HepG2 (cell line): ENCODE data around the gene PLSCR5. TPM values are rescaled to one million over a fixed set of nuclear protein-coding genes. Genes with fewer than 3 reads are reported as not detected.
A peak's percentile ranks its signal among the peaks of the same experiment; 100 is the strongest.

Experiments
- ATM ChIP-seq: fragments of 450-650 bp; IDR thresholded peaks from 2 replicates; pipeline ENCODE4 v1.7.1; 2017; ENCODE audit warnings: mild to moderate bottlenecking, borderline replicate concordance
- CHD2 ChIP-seq: IDR thresholded peaks from 2 replicates; pipeline ENCODE4 v1.6.1; 2011; ENCODE audit warnings: low read depth, low read length, improper control_type of control experiment
- CREM ChIP-seq, 2 experiments: sonication (generic) in 1 of 2; formaldehyde crosslinking in 1 of 2; IDR thresholded peaks; 2 replicates each; pipeline versions ENCODE4 v1.4.0 to v1.6.1; 2016 to 2020; ENCODE audit warnings: antibody characterized with exemption in 1 of 2, mild to moderate bottlenecking in 1 of 2, missing genetic modification reagents in 1 of 2
- FOXK2 ChIP-seq: fragments of 450-650 bp; IDR thresholded peaks from 2 replicates; pipeline ENCODE4 v1.6.1; 2016
- NFYC ChIP-seq: IDR thresholded peaks from 2 replicates; pipeline ENCODE4 v1.6.1; 2016; ENCODE audit warnings: missing genetic modification reagents, missing compliant biosample characterization
- NRL ChIP-seq: sonication (generic); formaldehyde crosslinking; IDR thresholded peaks from 2 replicates; pipeline ENCODE4 v1.5.0; 2020; ENCODE audit warnings: missing genetic modification reagents, mild to moderate bottlenecking, moderate library complexity, borderline replicate concordance
- SMC3 ChIP-seq: IDR thresholded peaks from 2 replicates; pipeline ENCODE4 v1.6.1; 2011; ENCODE audit warnings: low read length, improper control_type of control experiment
- ZBTB38 ChIP-seq: sonication (generic); formaldehyde crosslinking; IDR thresholded peaks from 2 replicates; pipeline ENCODE4 v1.5.1; 2020; ENCODE audit warnings: mild to moderate bottlenecking, missing genetic modification reagents
- ZFP41 ChIP-seq: sonication (generic); formaldehyde crosslinking; IDR thresholded peaks from 2 replicates; pipeline ENCODE4 v1.4.0; 2020; ENCODE audit warnings: mild to moderate bottlenecking, missing genetic modification reagents, borderline replicate concordance
- ZNF292 ChIP-seq: sonication (generic); formaldehyde crosslinking; IDR thresholded peaks from 2 replicates; pipeline ENCODE4 v1.8.1; 2022; ENCODE audit warnings: mild to moderate bottlenecking, low read depth, missing genetic modification reagents, borderline replicate concordance
- ZNF552 ChIP-seq: sonication (generic); formaldehyde crosslinking; IDR thresholded peaks from 2 replicates; pipeline ENCODE4 v1.9.0; 2022; ENCODE audit warnings: missing genetic modification reagents, mild to moderate bottlenecking, borderline replicate concordance
- ZNF556 ChIP-seq: sonication (generic); formaldehyde crosslinking; IDR thresholded peaks from 2 replicates; pipeline ENCODE4 v1.4.0; 2020; ENCODE audit warnings: mild to moderate bottlenecking, missing genetic modification reagents, borderline replicate concordance
- ZNF570 ChIP-seq: sonication (generic); formaldehyde crosslinking; IDR thresholded peaks from 2 replicates; pipeline ENCODE4 v1.4.0; 2020; ENCODE audit warnings: mild to moderate bottlenecking, missing genetic modification reagents, borderline replicate concordance
- polyA plus RNA-seq, 8 experiments: library from polyadenylated mRNA; depleted of rRNA in 3 of 8; stranded (reverse) in 7 of 8; unstranded in 1 of 8; fragments of >200 nt; fragmentation: Illumina TruSeq in 4 of 8; extraction: Trizol in 4 of 8; gene quantifications; 2 replicates each; pipeline versions ENCODE4 v1.2.1 to v1.2.3, GENCODE V29; 2011 to 2016; ENCODE audit warnings: low read depth in 4 of 8, missing spikeins in 1 of 8, mixed read lengths in 1 of 8; ENCODE audit not compliant: insufficient read depth in 1 of 8
- total RNA-seq, 5 experiments: library from RNA; depleted of rRNA; stranded (reverse); fragments of >200 nt; fragmentation: Illumina TruSeq; extraction: Trizol; gene quantifications; 2 replicates each; pipeline ENCODE4 v1.2.3, GENCODE V29; 2016; ENCODE audit warnings: low read depth in 1 of 5
- TF ChIP-seq, protein P1 (sequence below): conservative IDR thresholded peaks from 2 replicates; pipeline ENCODE4 v1.6.1; 2018; ENCODE audit warnings: missing genetic modification reagents
- TF ChIP-seq, protein P2 (sequence below): sonication (generic); formaldehyde crosslinking; IDR thresholded peaks from 2 replicates; pipeline ENCODE4 v1.5.1; 2020; ENCODE audit warnings: missing genetic modification reagents, mild to moderate bottlenecking, borderline replicate concordance
- TF ChIP-seq, protein P3 (sequence below): sonication (generic); formaldehyde crosslinking; IDR thresholded peaks from 2 replicates; pipeline ENCODE4 v1.5.0; 2020; ENCODE audit warnings: missing genetic modification reagents
- TF ChIP-seq, protein P4 (sequence below), 2 experiments: fragments of 450-650 bp in 1 of 2; sonication (generic) in 1 of 2; formaldehyde crosslinking; IDR thresholded peaks; 2 replicates each; pipeline versions ENCODE4 v1.5.0 to v1.8.0; 2020 to 2022; ENCODE audit warnings: mild to moderate bottlenecking in 1 of 2, missing genetic modification reagents in 1 of 2

Gene PLSCR5
- total and polyA plus RNA-seq, 2 of the 13 experiments (the other 11 are each of a cell fraction or from before 2014, with no cell fraction given) = 0.50 TPM; not detected in 1

DNA sequence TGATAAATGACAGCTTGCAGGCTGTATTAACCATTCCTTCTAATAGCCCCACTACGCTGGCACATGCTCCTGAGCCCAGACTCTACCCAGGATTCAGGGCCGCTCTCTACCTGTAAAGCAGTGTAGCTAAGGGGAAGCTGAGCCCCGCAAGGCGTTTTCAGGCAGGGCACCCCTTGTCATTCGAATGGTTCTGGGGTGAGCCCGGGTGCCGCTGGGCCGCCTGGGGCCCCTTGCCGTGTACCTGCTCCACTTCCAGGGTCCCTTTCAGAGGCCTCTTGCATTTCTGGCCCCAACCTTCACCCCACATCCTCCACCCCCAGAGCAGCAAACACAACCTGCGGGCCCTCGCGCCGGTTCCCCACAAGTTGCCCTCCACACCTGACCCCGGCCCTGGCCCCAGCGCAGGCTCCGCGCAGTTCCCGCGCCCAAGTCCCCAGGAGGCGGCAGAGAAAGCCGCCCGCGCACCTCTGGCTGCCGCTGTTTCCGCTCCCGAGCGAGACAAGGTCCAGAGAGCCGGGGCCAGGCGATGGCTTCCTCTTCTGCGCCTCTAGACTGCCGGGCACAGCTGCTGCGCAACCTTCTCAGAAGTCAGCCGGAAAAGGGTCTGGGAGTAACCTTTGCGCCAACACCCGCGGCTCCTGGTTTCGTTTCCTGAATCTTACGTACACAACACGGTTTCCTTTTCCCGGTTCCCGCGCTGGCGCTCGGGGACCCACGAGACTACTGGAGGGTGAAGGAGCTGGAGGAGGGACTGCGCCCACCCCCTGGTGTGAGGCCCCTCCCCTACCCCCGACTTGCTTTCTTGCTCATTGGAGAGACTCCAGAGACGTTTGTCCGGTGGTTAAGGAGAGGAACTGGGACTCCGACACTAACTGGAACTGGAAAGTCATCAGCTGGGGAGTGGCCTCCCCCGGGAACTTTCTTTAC, 60.9 kb downstream of the PLSCR5 start, which contains the start of gene PLSCR1 (continued):
- TF ChIP-seq, protein P1, sequence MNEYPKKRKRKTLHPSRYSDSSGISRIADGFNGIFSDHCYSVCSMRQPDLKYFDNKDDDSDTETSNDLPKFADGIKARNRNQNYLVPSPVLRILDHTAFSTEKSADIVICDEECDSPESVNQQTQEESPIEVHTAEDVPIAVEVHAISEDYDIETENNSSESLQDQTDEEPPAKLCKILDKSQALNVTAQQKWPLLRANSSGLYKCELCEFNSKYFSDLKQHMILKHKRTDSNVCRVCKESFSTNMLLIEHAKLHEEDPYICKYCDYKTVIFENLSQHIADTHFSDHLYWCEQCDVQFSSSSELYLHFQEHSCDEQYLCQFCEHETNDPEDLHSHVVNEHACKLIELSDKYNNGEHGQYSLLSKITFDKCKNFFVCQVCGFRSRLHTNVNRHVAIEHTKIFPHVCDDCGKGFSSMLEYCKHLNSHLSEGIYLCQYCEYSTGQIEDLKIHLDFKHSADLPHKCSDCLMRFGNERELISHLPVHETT (CRISPR knock-in tag) = no peak
- TF ChIP-seq, protein P2, sequence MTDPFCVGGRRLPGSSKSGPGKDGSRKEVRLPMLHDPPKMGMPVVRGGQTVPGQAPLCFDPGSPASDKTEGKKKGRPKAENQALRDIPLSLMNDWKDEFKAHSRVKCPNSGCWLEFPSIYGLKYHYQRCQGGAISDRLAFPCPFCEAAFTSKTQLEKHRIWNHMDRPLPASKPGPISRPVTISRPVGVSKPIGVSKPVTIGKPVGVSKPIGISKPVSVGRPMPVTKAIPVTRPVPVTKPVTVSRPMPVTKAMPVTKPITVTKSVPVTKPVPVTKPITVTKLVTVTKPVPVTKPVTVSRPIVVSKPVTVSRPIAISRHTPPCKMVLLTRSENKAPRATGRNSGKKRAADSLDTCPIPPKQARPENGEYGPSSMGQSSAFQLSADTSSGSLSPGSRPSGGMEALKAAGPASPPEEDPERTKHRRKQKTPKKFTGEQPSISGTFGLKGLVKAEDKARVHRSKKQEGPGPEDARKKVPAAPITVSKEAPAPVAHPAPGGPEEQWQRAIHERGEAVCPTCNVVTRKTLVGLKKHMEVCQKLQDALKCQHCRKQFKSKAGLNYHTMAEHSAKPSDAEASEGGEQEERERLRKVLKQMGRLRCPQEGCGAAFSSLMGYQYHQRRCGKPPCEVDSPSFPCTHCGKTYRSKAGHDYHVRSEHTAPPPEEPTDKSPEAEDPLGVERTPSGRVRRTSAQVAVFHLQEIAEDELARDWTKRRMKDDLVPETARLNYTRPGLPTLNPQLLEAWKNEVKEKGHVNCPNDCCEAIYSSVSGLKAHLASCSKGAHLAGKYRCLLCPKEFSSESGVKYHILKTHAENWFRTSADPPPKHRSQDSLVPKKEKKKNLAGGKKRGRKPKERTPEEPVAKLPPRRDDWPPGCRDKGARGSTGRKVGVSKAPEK (CRISPR knock-in tag) = 0 out of 2 replicates have a peak, but pooled peaks have one; percentile 75
- TF ChIP-seq CREM (IDR thresholded peaks at IDR 0.05) (peak; percentile 50), CREM (CRISPR knock-in tag; IDR thresholded peaks at IDR 0.05) (no peak), CHD2 (0 out of 2 replicates have a peak, but pooled peaks have one; percentile 63), ZFP41 (CRISPR knock-in tag) (no peak), ZNF552 (CRISPR knock-in tag) (no peak), ATM (no peak), ZNF556 (CRISPR knock-in tag) (peak; percentile 41; the same call in 1 of the 2 replicates), NFYC (CRISPR knock-in tag) (peak; percentile 16; the same call in 1 of the 2 replicates), ZBTB38 (CRISPR knock-in tag) (no peak), ZNF570 (no peak), FOXK2 (no peak), NRL (peak; percentile 93), ZNF292 (CRISPR knock-in tag) (peak; percentile 95), SMC3 (no peak)
- TF ChIP-seq, protein P3, sequence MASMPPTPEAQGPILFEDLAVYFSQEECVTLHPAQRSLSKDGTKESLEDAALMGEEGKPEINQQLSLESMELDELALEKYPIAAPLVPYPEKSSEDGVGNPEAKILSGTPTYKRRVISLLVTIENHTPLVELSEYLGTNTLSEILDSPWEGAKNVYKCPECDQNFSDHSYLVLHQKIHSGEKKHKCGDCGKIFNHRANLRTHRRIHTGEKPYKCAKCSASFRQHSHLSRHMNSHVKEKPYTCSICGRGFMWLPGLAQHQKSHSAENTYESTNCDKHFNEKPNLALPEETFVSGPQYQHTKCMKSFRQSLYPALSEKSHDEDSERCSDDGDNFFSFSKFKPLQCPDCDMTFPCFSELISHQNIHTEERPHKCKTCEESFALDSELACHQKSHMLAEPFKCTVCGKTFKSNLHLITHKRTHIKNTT (CRISPR knock-in tag) = no peak
- TF ChIP-seq, protein P4, sequence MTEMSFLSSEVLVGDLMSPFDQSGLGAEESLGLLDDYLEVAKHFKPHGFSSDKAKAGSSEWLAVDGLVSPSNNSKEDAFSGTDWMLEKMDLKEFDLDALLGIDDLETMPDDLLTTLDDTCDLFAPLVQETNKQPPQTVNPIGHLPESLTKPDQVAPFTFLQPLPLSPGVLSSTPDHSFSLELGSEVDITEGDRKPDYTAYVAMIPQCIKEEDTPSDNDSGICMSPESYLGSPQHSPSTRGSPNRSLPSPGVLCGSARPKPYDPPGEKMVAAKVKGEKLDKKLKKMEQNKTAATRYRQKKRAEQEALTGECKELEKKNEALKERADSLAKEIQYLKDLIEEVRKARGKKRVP (CRISPR knock-in tag; IDR thresholded peaks at IDR 0.05) = no peak
